Stimulated activated CD8-positive, alpha-beta memory T cell treated with anti-CD3 and anti-CD28 coated beads, Interleukin-15, amount 100 ng/mL, for 48 hours (primary cell): ENCODE measurements around the gene GCA.

Experiments
- DNase-seq, 2 donors: peaks; one replicate each; pipeline ENCODE4 v3.0.0-alpha.2; 2020; ENCODE audit warnings: low read depth in 2 of 2

GCA gene, protein sequence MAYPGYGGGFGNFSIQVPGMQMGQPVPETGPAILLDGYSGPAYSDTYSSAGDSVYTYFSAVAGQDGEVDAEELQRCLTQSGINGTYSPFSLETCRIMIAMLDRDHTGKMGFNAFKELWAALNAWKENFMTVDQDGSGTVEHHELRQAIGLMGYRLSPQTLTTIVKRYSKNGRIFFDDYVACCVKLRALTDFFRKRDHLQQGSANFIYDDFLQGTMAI

GRCh38 chr2:162343824-162344616, at the start of gene GCA:
Gene GCA, plus strand, starts transcription at chr2:162344132. Its CDS starts 117 bp downstream, at chr2:162344249.
- DNase-seq = peak; percentile 95 to 96

- no peak for DNase-seq
Measured at GRCh38 chr2:162295009-162295408, 48.9 kb upstream of the GCA start.

- DNase-seq = peak in 1 of 2 donors; percentile 27
Measured at GRCh38 chr2:162297925-162298552, 45.9 kb upstream of the GCA start.

GRCh38 chr2:162298669-162299335, 45.1 kb upstream of the GCA start:
- DNase-seq = no peak

- no peak for DNase-seq
Measured at GRCh38 chr2:162300266-162300665, 43.7 kb upstream of the GCA start.

- no peak for DNase-seq
Measured at GRCh38 chr2:162301151-162301804, 42.7 kb upstream of the GCA start.

- DNase-seq = no peak
Measured at GRCh38 chr2:162301877-162302276, 42.1 kb upstream of the GCA start.

DNA sequence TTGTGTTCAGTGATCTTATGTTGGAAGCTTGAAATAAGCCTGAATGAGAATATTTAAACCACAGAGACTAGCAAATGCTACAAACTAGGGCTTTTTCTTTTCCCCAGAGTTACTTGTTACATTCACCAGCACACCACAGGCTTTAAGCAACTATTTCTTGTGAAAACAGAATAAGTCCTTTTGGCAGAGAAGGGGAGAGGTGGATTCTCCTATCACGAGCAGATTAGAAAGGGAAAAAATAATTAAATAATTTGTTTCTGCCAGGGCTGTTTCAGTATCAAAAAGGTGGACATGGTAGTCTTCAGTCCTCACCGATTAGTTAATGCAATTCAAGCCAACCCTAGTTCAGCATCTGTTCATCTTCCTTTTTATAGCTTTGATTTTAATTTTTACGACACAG, 38.0 kb upstream of the GCA start:
- DNase-seq = no peak

- no peak for DNase-seq
Measured at GRCh38 chr2:162308747-162309503, 35.0 kb upstream of the GCA start.

- no peak for DNase-seq
Measured at GRCh38 chr2:162312853-162313252, 31.1 kb upstream of the GCA start.

- DNase-seq = no peak
Measured at GRCh38 chr2:162315938-162316337, 28.0 kb upstream of the GCA start.

DNA sequence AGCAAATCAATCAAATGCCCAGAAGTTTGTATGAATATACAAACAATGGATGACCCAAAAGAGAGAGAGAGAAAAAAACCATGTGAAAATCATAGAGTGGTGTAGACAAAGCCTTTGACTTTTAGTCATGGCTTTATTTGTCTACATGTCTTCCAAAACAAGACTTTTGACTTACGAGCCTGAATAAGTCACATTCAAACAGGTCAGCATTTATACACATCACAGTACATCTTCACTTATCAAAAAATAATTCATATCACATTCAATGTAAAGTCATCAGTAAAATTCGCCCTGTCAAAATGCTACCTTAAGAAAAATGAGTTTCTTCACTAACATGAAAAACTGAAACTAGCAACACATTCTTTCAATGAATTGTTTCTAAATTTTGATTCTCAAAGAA, 27.3 kb upstream of the GCA start:
- DNase-seq = no peak

GRCh38 chr2:162317058-162317742, 26.7 kb upstream of the GCA start:
- DNase-seq = no peak

DNA sequence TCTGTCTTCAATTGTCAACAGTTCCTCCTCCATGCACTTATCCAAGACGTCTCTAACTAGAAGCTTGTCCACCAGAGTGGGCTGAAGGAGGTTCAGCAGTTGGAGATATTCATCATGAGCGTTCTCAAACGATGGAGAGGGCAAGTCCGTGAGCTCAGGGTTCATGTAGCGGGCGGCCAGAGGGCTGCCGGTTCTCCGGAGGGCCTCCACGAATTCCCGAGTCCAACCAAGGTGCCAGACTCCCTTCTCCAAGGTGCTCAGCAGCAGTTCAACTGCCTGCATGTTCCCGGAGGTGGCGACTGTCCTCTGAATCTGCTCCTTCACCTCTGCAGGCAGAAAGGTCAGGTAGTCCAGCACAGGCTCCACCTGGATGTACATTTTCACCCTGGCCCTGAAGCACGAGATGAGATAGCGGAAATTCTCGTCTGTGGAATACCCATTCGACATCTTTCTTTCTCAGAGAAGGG, 26.0 kb upstream of the GCA start:
- DNase-seq = no peak

GRCh38 chr2:162318328-162319180, 25.4 kb upstream of the GCA start, which contains the start of gene IFIH1:
Gene IFIH1, minus strand, starts transcription at chr2:162318684. Its CDS starts 377 bp downstream, at chr2:162318307.
- DNase-seq = peak; percentile 56 to 63

- no peak for DNase-seq
Measured at GRCh38 chr2:162320864-162321517, 22.9 kb upstream of the GCA start.

- DNase-seq = no peak
Measured at GRCh38 chr2:162324953-162325352, 19.0 kb upstream of the GCA start.

GRCh38 chr2:162327134-162327769, 16.7 kb upstream of the GCA start:
- no peak for DNase-seq
